ENCODE measurements around the gene HS3ST4. TPM values are rescaled to one million over a fixed set of nuclear protein-coding genes. Genes with fewer than 3 reads are reported as not detected.

Gene HS3ST4
- total RNA-seq, 1 donor from 2014 or later: 1.2 TPM

DNA sequence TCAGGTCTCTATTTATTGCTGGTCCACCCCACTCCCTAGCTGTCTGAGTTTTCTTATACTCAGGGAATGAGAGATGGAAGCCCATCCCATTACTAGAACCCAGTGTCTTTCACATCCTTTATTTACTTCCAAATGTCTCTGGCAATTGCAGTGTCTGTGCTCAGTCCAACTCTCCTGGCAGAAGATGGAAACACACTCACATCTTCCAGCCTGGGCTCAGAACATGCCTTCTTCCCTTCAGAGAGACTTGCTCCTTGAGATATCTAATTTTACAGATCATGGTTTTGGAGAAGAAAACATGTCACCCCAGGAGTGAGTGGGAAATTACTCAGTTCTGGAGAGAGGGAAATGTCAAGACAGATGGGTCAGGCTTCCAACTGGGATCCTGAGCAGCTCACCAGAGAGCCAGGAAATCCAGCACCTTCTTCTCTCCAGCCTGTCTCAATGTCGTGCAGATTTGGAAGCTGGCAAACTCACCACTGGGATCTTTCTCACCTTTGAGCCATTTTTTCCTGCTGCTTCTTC, 494.4 kb downstream of the HS3ST4 start:
- H3K79me2 ChIP-seq (ENCODE audit: insufficient read depth, low read length): no peaks in the 10 kb centered on the region
- no peak overlapping the region for H3K4me2 ChIP-seq (ENCODE audit: low read length)
- no peak overlapping the region for H3K27ac ChIP-seq (ENCODE audit: low read depth, low read length)
- no peaks in the 10 kb centered on the region for H3K36me3 ChIP-seq (ENCODE audit: insufficient read depth, low read length)
- peaks cover 10% of the 10 kb centered on the region for H3K9me3 ChIP-seq (ENCODE audit: insufficient read depth, low read depth, low read length)
- no peak overlapping the region for H3K4me3 ChIP-seq (ENCODE audit: insufficient read depth, low read depth, low read length)
- Mint-ChIP-seq H3K4me3 (ENCODE audit: unreplicated experiment) (no peak overlapping the region), H3K27me3 (ENCODE audit: low read depth, unreplicated experiment) (no peaks in the 10 kb centered on the region), H3K4me1 (ENCODE audit: low read depth, unreplicated experiment) (no peaks in the 10 kb centered on the region), H3K36me3 (ENCODE audit: low read depth, unreplicated experiment) (no peaks in the 10 kb centered on the region), H3K9me3 (ENCODE audit: unreplicated experiment) (no peaks in the 10 kb centered on the region), H3K27ac (ENCODE audit: unreplicated experiment) (no peak overlapping the region)
- no peaks in the 10 kb centered on the region for H4K20me1 ChIP-seq (ENCODE audit: insufficient read depth, low read length)
- H3K9ac ChIP-seq (ENCODE audit: low read length): no peak overlapping the region
- DNase-seq (ENCODE audit: low read depth): no peak
- H3K27me3 ChIP-seq (ENCODE audit: insufficient read depth, low read length): no peaks in the 10 kb centered on the region
- no peak for FAIRE-seq
- TF ChIP-seq, protein P1, sequence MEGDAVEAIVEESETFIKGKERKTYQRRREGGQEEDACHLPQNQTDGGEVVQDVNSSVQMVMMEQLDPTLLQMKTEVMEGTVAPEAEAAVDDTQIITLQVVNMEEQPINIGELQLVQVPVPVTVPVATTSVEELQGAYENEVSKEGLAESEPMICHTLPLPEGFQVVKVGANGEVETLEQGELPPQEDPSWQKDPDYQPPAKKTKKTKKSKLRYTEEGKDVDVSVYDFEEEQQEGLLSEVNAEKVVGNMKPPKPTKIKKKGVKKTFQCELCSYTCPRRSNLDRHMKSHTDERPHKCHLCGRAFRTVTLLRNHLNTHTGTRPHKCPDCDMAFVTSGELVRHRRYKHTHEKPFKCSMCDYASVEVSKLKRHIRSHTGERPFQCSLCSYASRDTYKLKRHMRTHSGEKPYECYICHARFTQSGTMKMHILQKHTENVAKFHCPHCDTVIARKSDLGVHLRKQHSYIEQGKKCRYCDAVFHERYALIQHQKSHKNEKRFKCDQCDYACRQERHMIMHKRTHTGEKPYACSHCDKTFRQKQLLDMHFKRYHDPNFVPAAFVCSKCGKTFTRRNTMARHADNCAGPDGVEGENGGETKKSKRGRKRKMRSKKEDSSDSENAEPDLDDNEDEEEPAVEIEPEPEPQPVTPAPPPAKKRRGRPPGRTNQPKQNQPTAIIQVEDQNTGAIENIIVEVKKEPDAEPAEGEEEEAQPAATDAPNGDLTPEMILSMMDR (IDR thresholded peaks at IDR 0.05; ENCODE audit: insufficient read depth, low read depth, low read length): no peak
- TF ChIP-seq EZH2 (IDR thresholded peaks at IDR 0.05; ENCODE audit: insufficient read depth, low read length): no peak
- no peaks in the 10 kb centered on the region for H3K4me1 ChIP-seq (ENCODE audit: insufficient read depth, low read length)
- H2AFZ ChIP-seq (ENCODE audit: low read depth, low read length): no peak overlapping the region

Small RNA genes lying within 50 kb of the gene (microRNA-seq; reads per million reads assigned to microRNA genes)
- gene MIR548W: not detected

Measured in astrocyte (in vitro differentiated cells and primary cell).